Measurements from ENCODE around the gene PHLPP1.

Gene PHLPP1

GRCh38 chr18:62857263-62857976, 142.1 kb downstream of the PHLPP1 start:
- no peak for DNase-seq

- no peak for DNase-seq
These were observed 144.7 kb downstream of the PHLPP1 start for GRCh38 chr18:62860062-62860461.

- DNase-seq = no peak
These were observed 147.1 kb downstream of the PHLPP1 start for GRCh38 chr18:62862466-62862865.

GRCh38 chr18:62863579-62864001, 148.2 kb downstream of the PHLPP1 start:
- no peak for DNase-seq

- no peak for DNase-seq
These were observed 150.2 kb downstream of the PHLPP1 start for GRCh38 chr18:62865498-62865897.

GRCh38 chr18:62867534-62867933, 152.2 kb downstream of the PHLPP1 start:
- no peak for DNase-seq

- DNase-seq = no peak
These were observed 153.3 kb downstream of the PHLPP1 start for GRCh38 chr18:62868645-62869044.

GRCh38 chr18:62870643-62871042, 155.3 kb downstream of the PHLPP1 start:
- no peak for DNase-seq

GRCh38 chr18:62875323-62875722, 160.0 kb downstream of the PHLPP1 start:
- DNase-seq = no peak

- DNase-seq = no peak
These were observed 160.8 kb downstream of the PHLPP1 start for GRCh38 chr18:62876111-62876510.

GRCh38 chr18:62876828-62877227, 161.5 kb downstream of the PHLPP1 start:
- no peak for DNase-seq

- no peak for DNase-seq
These were observed 162.3 kb downstream of the PHLPP1 start for GRCh38 chr18:62877411-62878221.

GRCh38 chr18:62878305-62878704, 163.0 kb downstream of the PHLPP1 start:
- no peak for DNase-seq

GRCh38 chr18:62880034-62880433, 164.7 kb downstream of the PHLPP1 start:
- DNase-seq = no peak

GRCh38 chr18:62880673-62881364, 165.5 kb downstream of the PHLPP1 start:
- no peak for DNase-seq

- DNase-seq = peak; percentile 11
These were observed 166.2 kb downstream of the PHLPP1 start for GRCh38 chr18:62881509-62882016.

GRCh38 chr18:62883937-62884735, 168.8 kb downstream of the PHLPP1 start:
- no peak for DNase-seq

GRCh38 chr18:62885804-62886203, 170.5 kb downstream of the PHLPP1 start:
- DNase-seq = no peak

- no peak for DNase-seq
These were observed 179.5 kb downstream of the PHLPP1 start for GRCh38 chr18:62894681-62895390.

GRCh38 chr18:62897153-62897552, 181.8 kb downstream of the PHLPP1 start:
- DNase-seq = no peak

GRCh38 chr18:62898359-62898758, 183.0 kb downstream of the PHLPP1 start:
- peak; percentile 18 for DNase-seq

GRCh38 chr18:62899534-62899933, 184.2 kb downstream of the PHLPP1 start:
- no peak for DNase-seq
